SH-SY5Y (cell line): ENCODE results near the gene SLC23A1.

Experiments used
- GATA2 ChIP-seq: IDR thresholded peaks from 2 replicates; pipeline ENCODE4 v1.6.1; 2011; ENCODE audit warnings: mild to moderate bottlenecking, low read depth, low read length
- GATA3 ChIP-seq: IDR thresholded peaks from 2 replicates; pipeline ENCODE4 v1.6.1; 2011; ENCODE audit warnings: low read depth, mild to moderate bottlenecking, low read length, moderate library complexity

GRCh38 chr5:139383275-139383992 lies at the start of gene SLC23A1:
- no peak for TF ChIP-seq GATA2
- no peak for TF ChIP-seq GATA3
